ENCODE results near the gene SEMA4D.

Gene SEMA4D

DNA sequence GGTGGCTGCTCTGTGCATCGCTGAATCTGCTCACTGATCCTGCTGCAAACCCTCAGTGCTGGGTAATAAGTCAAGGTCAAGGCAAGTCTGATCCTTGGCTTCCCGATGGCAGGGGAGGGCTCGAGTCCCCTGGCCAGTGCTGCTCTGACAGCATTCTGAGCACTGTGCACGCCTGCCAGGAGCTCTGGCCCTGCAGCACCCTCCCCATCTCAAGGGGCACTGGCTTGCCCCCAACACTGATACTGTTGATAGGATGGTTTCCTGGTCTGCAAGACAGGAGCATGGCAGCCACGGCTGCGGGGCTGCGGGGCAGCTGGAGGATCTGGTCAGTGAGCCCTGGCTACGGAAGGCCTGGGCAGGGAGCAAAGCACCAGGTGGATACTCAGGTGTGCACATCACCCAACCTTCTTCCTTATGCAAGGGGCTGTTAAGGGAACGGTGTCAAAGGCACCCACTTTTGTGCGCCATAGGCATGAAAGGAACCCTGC, 107.8 kb downstream of the SEMA4D start:
- no peak for DNase-seq (ENCODE audit: low read depth, low spot score)
- no peak overlapping the region for H3K4me3 ChIP-seq (ENCODE audit: low read depth, low read length)
- TF ChIP-seq, protein P1, sequence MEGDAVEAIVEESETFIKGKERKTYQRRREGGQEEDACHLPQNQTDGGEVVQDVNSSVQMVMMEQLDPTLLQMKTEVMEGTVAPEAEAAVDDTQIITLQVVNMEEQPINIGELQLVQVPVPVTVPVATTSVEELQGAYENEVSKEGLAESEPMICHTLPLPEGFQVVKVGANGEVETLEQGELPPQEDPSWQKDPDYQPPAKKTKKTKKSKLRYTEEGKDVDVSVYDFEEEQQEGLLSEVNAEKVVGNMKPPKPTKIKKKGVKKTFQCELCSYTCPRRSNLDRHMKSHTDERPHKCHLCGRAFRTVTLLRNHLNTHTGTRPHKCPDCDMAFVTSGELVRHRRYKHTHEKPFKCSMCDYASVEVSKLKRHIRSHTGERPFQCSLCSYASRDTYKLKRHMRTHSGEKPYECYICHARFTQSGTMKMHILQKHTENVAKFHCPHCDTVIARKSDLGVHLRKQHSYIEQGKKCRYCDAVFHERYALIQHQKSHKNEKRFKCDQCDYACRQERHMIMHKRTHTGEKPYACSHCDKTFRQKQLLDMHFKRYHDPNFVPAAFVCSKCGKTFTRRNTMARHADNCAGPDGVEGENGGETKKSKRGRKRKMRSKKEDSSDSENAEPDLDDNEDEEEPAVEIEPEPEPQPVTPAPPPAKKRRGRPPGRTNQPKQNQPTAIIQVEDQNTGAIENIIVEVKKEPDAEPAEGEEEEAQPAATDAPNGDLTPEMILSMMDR (IDR thresholded peaks at IDR 0.05; ENCODE audit: insufficient read depth, low read length, missing control alignments), result no peak
- ChIA-PET CTCF (no interaction called here), POLR2A (no interaction called here)

DNA sequence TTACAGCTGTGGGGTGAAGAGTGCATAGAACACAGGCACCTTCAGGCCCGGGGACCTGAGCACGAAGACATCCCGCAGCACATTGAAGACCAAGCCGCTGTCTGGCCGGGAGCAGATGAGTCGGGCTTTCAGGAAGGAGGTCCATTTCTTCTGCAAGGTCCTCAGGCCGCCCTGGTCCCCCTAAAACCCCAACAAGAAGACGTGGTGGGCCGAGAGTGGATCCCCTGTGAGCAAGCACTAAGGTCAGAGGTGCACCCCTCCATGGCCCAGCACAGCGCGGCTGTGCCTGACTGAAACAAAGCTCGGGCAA, 109.1 kb downstream of the SEMA4D start:
- TF ChIP-seq, protein P1 (IDR thresholded peaks at IDR 0.05; ENCODE audit: insufficient read depth, low read length, missing control alignments), result no peak
- no peak for DNase-seq (ENCODE audit: low read depth, low spot score)
- no peak overlapping the region for H3K4me3 ChIP-seq (ENCODE audit: low read depth, low read length)
- CTCF ChIA-PET, result no interaction called here
- POLR2A ChIA-PET, result no interaction called here

DNA sequence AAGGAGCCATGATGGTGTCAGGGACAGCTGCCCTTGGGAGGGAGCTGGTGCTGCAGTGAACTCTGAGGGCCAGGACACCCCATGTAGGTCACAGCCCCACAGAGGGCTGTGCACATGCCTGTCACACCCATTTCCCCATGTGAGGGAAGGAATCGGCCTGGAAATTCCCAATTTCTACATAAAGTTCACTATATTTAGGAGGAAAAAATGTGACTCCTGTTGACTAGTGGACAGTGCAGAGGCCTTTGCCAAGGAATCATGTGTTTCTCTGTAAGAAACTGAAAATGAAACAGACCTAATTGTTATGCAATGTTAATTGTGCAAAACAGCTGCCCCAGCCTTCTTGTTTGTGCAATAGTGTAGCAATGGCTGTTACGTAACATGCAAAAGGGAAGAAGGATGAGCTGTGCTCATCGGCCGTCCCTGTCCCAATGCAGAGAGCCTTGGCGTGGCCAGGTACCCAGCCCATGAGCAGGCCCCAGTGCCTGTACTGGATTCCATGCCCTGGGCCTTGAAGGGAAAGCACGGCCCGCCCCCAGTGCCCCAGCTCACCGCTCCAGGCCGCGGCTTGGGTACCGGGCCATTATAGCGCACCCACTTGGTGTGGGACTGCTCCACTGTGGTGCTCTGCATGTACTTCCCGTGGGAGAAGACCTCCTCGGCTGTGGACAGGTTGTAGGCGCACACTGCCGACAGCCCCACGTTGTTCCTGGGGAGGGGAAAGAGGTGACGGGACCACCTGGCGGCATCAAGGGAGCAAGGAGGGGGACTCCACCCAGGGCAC, 109.6 kb downstream of the SEMA4D start:
- POLR2A ChIA-PET, result no interaction called here
- CTCF ChIA-PET, result no interaction called here
- peak; percentile 17 for DNase-seq (ENCODE audit: low read depth, low spot score)
- H3K4me3 ChIP-seq (ENCODE audit: low read depth, low read length), result no peak overlapping the region
- TF ChIP-seq, protein P1 (IDR thresholded peaks at IDR 0.05; ENCODE audit: insufficient read depth, low read length, missing control alignments), result no peak

DNA sequence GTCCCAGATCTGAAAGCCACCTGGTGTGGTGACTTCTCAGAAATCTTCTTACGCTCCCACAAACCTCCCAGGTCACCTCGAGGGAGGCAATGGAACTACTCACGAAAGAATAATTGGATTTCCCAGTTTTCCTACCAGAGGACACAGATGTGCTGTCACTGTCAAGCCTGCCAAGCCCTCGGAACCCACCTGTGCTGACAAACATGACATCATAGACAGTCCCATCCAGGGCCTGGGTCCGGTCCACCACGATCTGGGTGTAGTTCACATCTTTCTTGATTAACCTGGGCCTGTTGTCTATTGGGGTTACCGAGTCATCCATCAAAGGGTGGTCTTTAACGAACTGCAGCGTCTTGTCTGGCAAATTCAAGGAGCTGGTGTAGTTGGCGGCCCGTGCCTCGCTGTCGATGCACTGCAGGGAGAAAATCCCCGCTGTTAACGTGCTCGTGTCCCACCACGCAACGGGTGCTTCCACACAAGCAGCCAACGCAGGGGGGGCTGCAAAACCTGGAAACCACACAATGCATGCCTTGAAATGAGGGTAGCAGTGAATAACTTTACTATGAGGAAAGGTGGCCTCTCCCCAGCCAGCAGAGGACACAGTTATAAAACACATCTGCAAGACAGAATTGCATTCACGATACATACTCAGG, 110.6 kb downstream of the SEMA4D start:
- TF ChIP-seq, protein P1 (IDR thresholded peaks at IDR 0.05; ENCODE audit: insufficient read depth, low read length, missing control alignments), result no peak
- DNase-seq (ENCODE audit: low read depth, low spot score), result no peak
- no peak overlapping the region for H3K4me3 ChIP-seq (ENCODE audit: low read depth, low read length)
- ChIA-PET POLR2A (no interaction called here), CTCF (no interaction called here)

DNA sequence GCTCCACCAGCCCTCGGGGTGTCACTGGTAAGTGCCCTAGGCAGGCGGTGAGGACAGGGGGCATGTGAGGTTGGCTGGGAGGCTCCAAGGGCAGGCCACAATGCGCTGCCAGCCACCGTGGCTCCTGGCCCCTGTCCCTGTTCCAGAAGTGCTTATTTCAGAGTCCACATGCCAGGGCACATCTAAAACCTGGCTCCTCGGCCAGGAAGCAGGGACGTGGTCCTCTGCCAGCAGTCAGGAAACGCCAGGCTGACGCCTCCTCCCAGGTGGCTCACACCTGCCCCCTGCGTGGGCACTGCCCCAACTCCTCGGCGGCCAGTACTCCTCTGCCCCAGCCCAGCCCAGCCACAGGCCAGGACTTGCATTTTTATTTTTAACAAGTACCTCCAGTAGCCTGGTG, 111.1 kb downstream of the SEMA4D start:
- ChIA-PET POLR2A (no interaction called here), CTCF (no interaction called here)
- no peak overlapping the region for H3K4me3 ChIP-seq (ENCODE audit: low read depth, low read length)
- DNase-seq (ENCODE audit: low read depth, low spot score), result no peak
- TF ChIP-seq, protein P1 (IDR thresholded peaks at IDR 0.05; ENCODE audit: insufficient read depth, low read length, missing control alignments), result no peak

DNA sequence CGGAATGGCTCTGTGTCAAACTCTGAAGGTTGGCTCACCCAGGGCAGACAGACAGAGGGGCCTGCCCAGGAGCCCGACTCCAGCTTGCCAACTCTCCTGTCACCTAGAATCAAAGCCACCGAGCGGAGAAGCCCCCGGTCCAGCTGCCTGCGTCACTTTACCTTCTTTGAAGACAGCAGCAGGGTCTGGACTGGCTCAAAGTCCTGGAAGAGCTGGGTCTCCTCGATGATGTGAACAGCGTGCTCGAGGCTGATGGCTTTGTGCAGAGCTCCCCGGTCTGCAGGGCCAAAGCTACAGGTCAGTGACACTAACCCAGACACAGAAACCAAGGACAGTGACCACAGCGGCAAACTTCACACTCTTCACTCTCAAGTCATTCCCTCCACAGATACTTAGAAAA, 111.7 kb downstream of the SEMA4D start:
- no peak for DNase-seq (ENCODE audit: low read depth, low spot score)
- POLR2A ChIA-PET, result no interaction called here
- CTCF ChIA-PET, result no interaction called here
- TF ChIP-seq, protein P1 (IDR thresholded peaks at IDR 0.05; ENCODE audit: insufficient read depth, low read length, missing control alignments), result no peak
- H3K4me3 ChIP-seq (ENCODE audit: low read depth, low read length), result no peak overlapping the region
